IMR-90 (cell line): ENCODE measurements around the gene FLYWCH1.

Source experiments
- CEBPB ChIP-seq: IDR thresholded peaks from 2 replicates; pipeline ENCODE4 v1.6.1; 2012; ENCODE audit warnings: low read depth, low read length, improper control_type of control experiment
- FOS ChIP-seq: fragments of 150-350 bp; IDR thresholded peaks from 2 replicates; pipeline ENCODE4 v1.6.1; 2016; ENCODE audit warnings: low read depth, low read length
- MAFK ChIP-seq: IDR thresholded peaks from 2 replicates; pipeline ENCODE4 v1.6.1; 2012; ENCODE audit warnings: low read depth, low read length, improper control_type of control experiment
- MAZ ChIP-seq: IDR thresholded peaks from 2 replicates; pipeline ENCODE4 v1.6.1; 2012; ENCODE audit warnings: low read depth, mild to moderate bottlenecking, low read length, improper control_type of control experiment, moderate library complexity, borderline replicate concordance
- NFE2L2 ChIP-seq: fragments of 150-350 bp; IDR thresholded peaks from 2 replicates; pipeline ENCODE4 v1.6.1; 2016; ENCODE audit warnings: low read depth, mild to moderate bottlenecking, low read length
- POLR2A ChIP-seq: IDR thresholded peaks from 2 replicates; pipeline ENCODE4 v1.6.1; 2012; ENCODE audit warnings: mild to moderate bottlenecking, low read depth, low read length
- RAD21 ChIP-seq: IDR thresholded peaks from 2 replicates; pipeline ENCODE4 v1.6.1; 2012; ENCODE audit warnings: low read length, improper control_type of control experiment
- RFX5 ChIP-seq: IDR thresholded peaks from 2 replicates; pipeline ENCODE4 v1.8.0; 2012; ENCODE audit warnings: low read depth, mild to moderate bottlenecking, low read length, moderate library complexity
- SMC3 ChIP-seq: fragments of 150-350 bp; IDR thresholded peaks from 2 replicates; pipeline ENCODE4 v1.6.1; 2016; ENCODE audit warnings: low read depth, mild to moderate bottlenecking, antibody characterized with exemption, low read length, moderate library complexity
- TF ChIP-seq, protein P1 (sequence below): conservative IDR thresholded peaks from 2 replicates; pipeline ENCODE4 v1.5.1; 2012; ENCODE audit warnings: mild to moderate bottlenecking, low read depth, low read length, improper control_type of control experiment
- TF ChIP-seq, protein P2 (sequence below): fragments of 150-350 bp; IDR thresholded peaks from 2 replicates; pipeline ENCODE4 v1.6.1; 2016; ENCODE audit warnings: low read depth, mild to moderate bottlenecking, low read length, moderate library complexity, borderline replicate concordance
- TF ChIP-seq, protein P3 (sequence below): fragments of 150-350 bp; IDR thresholded peaks from 2 replicates; pipeline ENCODE4 v1.6.1; 2017; ENCODE audit warnings: mild to moderate bottlenecking, antibody characterized with exemption, low read length, low read depth

DNA sequence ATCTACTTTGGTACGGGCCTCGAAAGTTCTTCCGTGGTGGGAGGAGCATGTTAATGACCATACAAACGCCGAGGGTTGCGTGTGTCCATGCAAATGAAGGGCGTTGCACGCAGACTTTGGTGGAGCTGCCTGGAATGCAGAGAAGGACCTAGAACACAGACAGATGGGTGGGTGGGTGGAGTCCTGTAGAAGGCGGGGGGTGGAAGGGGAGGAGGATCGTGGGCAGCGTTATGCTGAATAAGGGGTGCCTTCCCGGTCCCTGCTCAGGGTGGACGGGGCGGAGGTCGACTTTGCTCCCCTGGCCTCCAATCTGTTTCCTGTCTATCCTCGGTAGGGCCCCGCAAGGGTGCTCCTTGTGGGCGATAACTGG, 56.6 kb downstream of the FLYWCH1 start:
- TF ChIP-seq MAZ (no peak), POLR2A (no peak), RAD21 (no peak), NFE2L2 (no peak), CEBPB (no peak), RFX5 (no peak), FOS (no peak), MAFK (no peak), SMC3 (no peak)
- TF ChIP-seq, protein P1, sequence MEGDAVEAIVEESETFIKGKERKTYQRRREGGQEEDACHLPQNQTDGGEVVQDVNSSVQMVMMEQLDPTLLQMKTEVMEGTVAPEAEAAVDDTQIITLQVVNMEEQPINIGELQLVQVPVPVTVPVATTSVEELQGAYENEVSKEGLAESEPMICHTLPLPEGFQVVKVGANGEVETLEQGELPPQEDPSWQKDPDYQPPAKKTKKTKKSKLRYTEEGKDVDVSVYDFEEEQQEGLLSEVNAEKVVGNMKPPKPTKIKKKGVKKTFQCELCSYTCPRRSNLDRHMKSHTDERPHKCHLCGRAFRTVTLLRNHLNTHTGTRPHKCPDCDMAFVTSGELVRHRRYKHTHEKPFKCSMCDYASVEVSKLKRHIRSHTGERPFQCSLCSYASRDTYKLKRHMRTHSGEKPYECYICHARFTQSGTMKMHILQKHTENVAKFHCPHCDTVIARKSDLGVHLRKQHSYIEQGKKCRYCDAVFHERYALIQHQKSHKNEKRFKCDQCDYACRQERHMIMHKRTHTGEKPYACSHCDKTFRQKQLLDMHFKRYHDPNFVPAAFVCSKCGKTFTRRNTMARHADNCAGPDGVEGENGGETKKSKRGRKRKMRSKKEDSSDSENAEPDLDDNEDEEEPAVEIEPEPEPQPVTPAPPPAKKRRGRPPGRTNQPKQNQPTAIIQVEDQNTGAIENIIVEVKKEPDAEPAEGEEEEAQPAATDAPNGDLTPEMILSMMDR: no peak
- TF ChIP-seq, protein P2, sequence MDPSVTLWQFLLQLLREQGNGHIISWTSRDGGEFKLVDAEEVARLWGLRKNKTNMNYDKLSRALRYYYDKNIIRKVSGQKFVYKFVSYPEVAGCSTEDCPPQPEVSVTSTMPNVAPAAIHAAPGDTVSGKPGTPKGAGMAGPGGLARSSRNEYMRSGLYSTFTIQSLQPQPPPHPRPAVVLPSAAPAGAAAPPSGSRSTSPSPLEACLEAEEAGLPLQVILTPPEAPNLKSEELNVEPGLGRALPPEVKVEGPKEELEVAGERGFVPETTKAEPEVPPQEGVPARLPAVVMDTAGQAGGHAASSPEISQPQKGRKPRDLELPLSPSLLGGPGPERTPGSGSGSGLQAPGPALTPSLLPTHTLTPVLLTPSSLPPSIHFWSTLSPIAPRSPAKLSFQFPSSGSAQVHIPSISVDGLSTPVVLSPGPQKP: no peak
- TF ChIP-seq, protein P3, sequence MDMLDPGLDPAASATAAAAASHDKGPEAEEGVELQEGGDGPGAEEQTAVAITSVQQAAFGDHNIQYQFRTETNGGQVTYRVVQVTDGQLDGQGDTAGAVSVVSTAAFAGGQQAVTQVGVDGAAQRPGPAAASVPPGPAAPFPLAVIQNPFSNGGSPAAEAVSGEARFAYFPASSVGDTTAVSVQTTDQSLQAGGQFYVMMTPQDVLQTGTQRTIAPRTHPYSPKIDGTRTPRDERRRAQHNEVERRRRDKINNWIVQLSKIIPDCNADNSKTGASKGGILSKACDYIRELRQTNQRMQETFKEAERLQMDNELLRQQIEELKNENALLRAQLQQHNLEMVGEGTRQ: no peak
